ENCODE measurements around the gene TMEM186.

TMEM186 gene

DNA sequence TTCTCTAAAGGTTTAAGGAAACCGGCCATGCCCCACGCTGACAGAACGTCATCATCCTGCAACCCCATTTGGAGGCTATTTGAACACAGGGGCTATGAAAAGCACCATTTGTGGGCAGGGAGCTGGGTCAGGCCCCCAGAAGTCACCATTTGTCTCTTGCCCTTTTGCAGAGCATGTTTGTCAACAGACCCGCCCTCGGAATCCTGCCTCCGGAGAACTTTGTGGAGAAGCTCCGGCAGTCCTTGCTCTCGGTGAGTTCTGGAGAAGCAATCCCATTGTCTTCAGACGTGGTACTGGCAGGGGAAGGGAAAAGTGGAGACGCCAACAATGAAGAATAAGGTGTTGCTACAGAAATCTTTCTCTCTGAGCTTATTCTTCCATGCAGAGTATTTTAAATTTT is 33.5 kb downstream of the TMEM186 start:
- H3K4me1 ChIP-seq (ENCODE audit: low read length), result no peaks in the 10 kb centered on the region
- no peak overlapping the region for H3K27ac ChIP-seq (ENCODE audit: low read length)
- H3K27me3 ChIP-seq (ENCODE audit: low read depth, low read length), result no peaks in the 10 kb centered on the region
- H3K36me3 ChIP-seq (replicated peaks; ENCODE audit: low read depth, low read length), result no peaks in the 10 kb centered on the region
- no peak overlapping the region for H3K9ac ChIP-seq (ENCODE audit: low read length)
- no peaks in the 10 kb centered on the region for H3K9me3 ChIP-seq (ENCODE audit: insufficient read depth, low read length)
- no peak overlapping the region for H3K4me3 ChIP-seq (ENCODE audit: low read length)
- H3K4me2 ChIP-seq (ENCODE audit: low read length), result no peak overlapping the region
- H4K20me1 ChIP-seq (ENCODE audit: insufficient read depth, low read length), result no peaks in the 10 kb centered on the region
- no peak overlapping the region for H2AFZ ChIP-seq (ENCODE audit: low read depth, low read length)
- no peaks in the 10 kb centered on the region for H3K79me2 ChIP-seq (ENCODE audit: low read length)
- no peak for TF ChIP-seq EZH2phosphoT487 (IDR thresholded peaks at IDR 0.05; ENCODE audit: low read depth)
- TF ChIP-seq, protein P1, sequence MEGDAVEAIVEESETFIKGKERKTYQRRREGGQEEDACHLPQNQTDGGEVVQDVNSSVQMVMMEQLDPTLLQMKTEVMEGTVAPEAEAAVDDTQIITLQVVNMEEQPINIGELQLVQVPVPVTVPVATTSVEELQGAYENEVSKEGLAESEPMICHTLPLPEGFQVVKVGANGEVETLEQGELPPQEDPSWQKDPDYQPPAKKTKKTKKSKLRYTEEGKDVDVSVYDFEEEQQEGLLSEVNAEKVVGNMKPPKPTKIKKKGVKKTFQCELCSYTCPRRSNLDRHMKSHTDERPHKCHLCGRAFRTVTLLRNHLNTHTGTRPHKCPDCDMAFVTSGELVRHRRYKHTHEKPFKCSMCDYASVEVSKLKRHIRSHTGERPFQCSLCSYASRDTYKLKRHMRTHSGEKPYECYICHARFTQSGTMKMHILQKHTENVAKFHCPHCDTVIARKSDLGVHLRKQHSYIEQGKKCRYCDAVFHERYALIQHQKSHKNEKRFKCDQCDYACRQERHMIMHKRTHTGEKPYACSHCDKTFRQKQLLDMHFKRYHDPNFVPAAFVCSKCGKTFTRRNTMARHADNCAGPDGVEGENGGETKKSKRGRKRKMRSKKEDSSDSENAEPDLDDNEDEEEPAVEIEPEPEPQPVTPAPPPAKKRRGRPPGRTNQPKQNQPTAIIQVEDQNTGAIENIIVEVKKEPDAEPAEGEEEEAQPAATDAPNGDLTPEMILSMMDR (IDR thresholded peaks at IDR 0.05; ENCODE audit: low read depth, low read length), result no peak

GRCh38 chr16:8763083-8763482 is 34.4 kb downstream of the TMEM186 start:
- no peaks in the 10 kb centered on the region for H3K79me2 ChIP-seq (ENCODE audit: low read length)
- no peaks in the 10 kb centered on the region for H3K9me3 ChIP-seq (ENCODE audit: insufficient read depth, low read length)
- H3K9ac ChIP-seq (ENCODE audit: low read length), result no peak overlapping the region
- no peak overlapping the region for H3K4me3 ChIP-seq (ENCODE audit: low read length)
- no peak overlapping the region for H3K4me2 ChIP-seq (ENCODE audit: low read length)
- H3K4me1 ChIP-seq (ENCODE audit: low read length), result no peaks in the 10 kb centered on the region
- no peak overlapping the region for H3K27ac ChIP-seq (ENCODE audit: low read length)
- TF ChIP-seq EZH2phosphoT487 (IDR thresholded peaks at IDR 0.05; ENCODE audit: low read depth), result no peak
- TF ChIP-seq, protein P1 (IDR thresholded peaks at IDR 0.05; ENCODE audit: low read depth, low read length), result no peak
- H4K20me1 ChIP-seq (ENCODE audit: insufficient read depth, low read length), result no peaks in the 10 kb centered on the region
- H3K36me3 ChIP-seq (replicated peaks; ENCODE audit: low read depth, low read length), result no peaks in the 10 kb centered on the region
- H2AFZ ChIP-seq (ENCODE audit: low read depth, low read length), result no peak overlapping the region
- H3K27me3 ChIP-seq (ENCODE audit: low read depth, low read length), result no peaks in the 10 kb centered on the region

- Histone ChIP-seq H3K4me1 (ENCODE audit: low read length) (no peaks in the 10 kb centered on the region), H3K4me2 (ENCODE audit: low read length) (no peak overlapping the region), H3K4me3 (ENCODE audit: low read length) (no peak overlapping the region), H3K9me3 (ENCODE audit: insufficient read depth, low read length) (no peaks in the 10 kb centered on the region), H4K20me1 (ENCODE audit: insufficient read depth, low read length) (no peaks in the 10 kb centered on the region), H3K27ac (ENCODE audit: low read length) (no peak overlapping the region), H3K36me3 (replicated peaks; ENCODE audit: low read depth, low read length) (no peaks in the 10 kb centered on the region), H2AFZ (ENCODE audit: low read depth, low read length) (no peak overlapping the region), H3K79me2 (ENCODE audit: low read length) (no peaks in the 10 kb centered on the region), H3K27me3 (ENCODE audit: low read depth, low read length) (no peaks in the 10 kb centered on the region), H3K9ac (ENCODE audit: low read length) (no peak overlapping the region)
- TF ChIP-seq, protein P1 (IDR thresholded peaks at IDR 0.05; ENCODE audit: low read depth, low read length), result no peak
- no peak for TF ChIP-seq EZH2phosphoT487 (IDR thresholded peaks at IDR 0.05; ENCODE audit: low read depth)
These were observed 35.2 kb downstream of the TMEM186 start for GRCh38 chr16:8762254-8762653.

GRCh38 chr16:8761078-8761477 is 36.4 kb downstream of the TMEM186 start:
- no peak overlapping the region for H3K9ac ChIP-seq (ENCODE audit: low read length)
- H3K36me3 ChIP-seq (replicated peaks; ENCODE audit: low read depth, low read length), result no peaks in the 10 kb centered on the region
- no peak overlapping the region for H2AFZ ChIP-seq (ENCODE audit: low read depth, low read length)
- H3K9me3 ChIP-seq (ENCODE audit: insufficient read depth, low read length), result no peaks in the 10 kb centered on the region
- TF ChIP-seq, protein P1 (IDR thresholded peaks at IDR 0.05; ENCODE audit: low read depth, low read length), result no peak
- TF ChIP-seq EZH2phosphoT487 (IDR thresholded peaks at IDR 0.05; ENCODE audit: low read depth), result no peak
- no peaks in the 10 kb centered on the region for H3K4me1 ChIP-seq (ENCODE audit: low read length)
- no peak overlapping the region for H3K4me2 ChIP-seq (ENCODE audit: low read length)
- no peak overlapping the region for H3K4me3 ChIP-seq (ENCODE audit: low read length)
- no peak overlapping the region for H3K27ac ChIP-seq (ENCODE audit: low read length)
- no peaks in the 10 kb centered on the region for H3K27me3 ChIP-seq (ENCODE audit: low read depth, low read length)
- no peaks in the 10 kb centered on the region for H3K79me2 ChIP-seq (ENCODE audit: low read length)
- no peaks in the 10 kb centered on the region for H4K20me1 ChIP-seq (ENCODE audit: insufficient read depth, low read length)
